CD4-positive, CD25-positive, alpha-beta regulatory T cell (primary cell): ENCODE measurements around the gene OXTR. TPM values are rescaled to one million over a fixed set of nuclear protein-coding genes. Genes with fewer than 3 reads are reported as not detected.

Source experiments
- ATAC-seq, 2 donors: fragments of 150-1000 bp; cut with Tn5 transposase; one replicate each; pipeline ENCODE4 v1.10.0; 2021; ENCODE audit warnings: low read depth in 2 of 2, moderate number of reproducible peaks in 2 of 2, moderate library complexity in 1 of 2
- DNase-seq, 3 donors: peaks; one replicate each; pipeline versions ENCODE4 v3.0.0 to v3.0.0-alpha.2; 2012 to 2022; ENCODE audit warnings: mixed read lengths in 1 of 3
- H3K27ac ChIP-seq: one replicate; pipeline ENCODE4 v1.7.0; 2013; ENCODE audit warnings: mild to moderate bottlenecking, low read length; ENCODE audit not compliant: insufficient read depth, poor library complexity, severe bottlenecking
- H3K27me3 ChIP-seq: one replicate; pipeline ENCODE4 v1.7.0; 2013; ENCODE audit warnings: low read length; ENCODE audit not compliant: control insufficient read depth, insufficient read depth
- H3K36me3 ChIP-seq: one replicate; pipeline ENCODE4 v1.7.0; 2013; ENCODE audit warnings: mild to moderate bottlenecking, low read length, moderate library complexity; ENCODE audit not compliant: control insufficient read depth, insufficient read depth
- H3K4me1 ChIP-seq: 2 replicates; pipeline ENCODE4 v1.7.0; 2013; ENCODE audit warnings: mild to moderate bottlenecking, low read length; ENCODE audit not compliant: insufficient read depth, control insufficient read depth, poor library complexity, severe bottlenecking
- H3K4me3 ChIP-seq: one replicate; pipeline ENCODE4 v1.7.0; 2013; ENCODE audit warnings: low read depth, mild to moderate bottlenecking, low read length, moderate library complexity
- H3K9me3 ChIP-seq, 2 experiments: 1 replicate in 1 of 2; 2 replicates in 1 of 2; pipeline ENCODE4 v1.7.0; 2013; ENCODE audit warnings: low read length in 2 of 2, mild to moderate bottlenecking in 1 of 2, moderate library complexity in 1 of 2; ENCODE audit not compliant: control insufficient read depth in 2 of 2
- H3K27ac Mint-ChIP-seq, 3 donors: one replicate each; pipeline ENCODE4 v1.8.0; 2020 to 2022; ENCODE audit warnings: mild to moderate bottlenecking in 3 of 3, mixed read lengths in 3 of 3, moderate library complexity in 2 of 3
- H3K27me3 Mint-ChIP-seq: one replicate; pipeline ENCODE4 v1.8.0; 2022; ENCODE audit warnings: mild to moderate bottlenecking, mixed read lengths
- H3K36me3 Mint-ChIP-seq: one replicate; pipeline ENCODE4 v1.8.0; 2020; ENCODE audit warnings: mixed read lengths
- H3K4me1 Mint-ChIP-seq, 4 donors: one replicate each; pipeline ENCODE4 v1.8.0; 2020 to 2022; ENCODE audit warnings: mixed read lengths in 4 of 4, mild to moderate bottlenecking in 1 of 4
- H3K4me3 Mint-ChIP-seq, 4 donors: one replicate each; pipeline ENCODE4 v1.8.0; 2020 to 2022; ENCODE audit warnings: mild to moderate bottlenecking in 4 of 4, mixed read lengths in 4 of 4, moderate library complexity in 3 of 4
- H3K9me3 Mint-ChIP-seq, 7 donors: one replicate each; pipeline ENCODE4 v1.8.0; 2020 to 2022; ENCODE audit warnings: mixed read lengths in 7 of 7, mild to moderate bottlenecking in 3 of 7, moderate library complexity in 2 of 7
- polyA plus RNA-seq, 4 donors: library from polyadenylated mRNA; unstranded; fragments of 300-500 nt; fragmentation: Illumina TruSeq; gene quantifications; one replicate each; pipeline ENCODE4 v1.2.3, GENCODE V29; 2021
- total RNA-seq: library from RNA; stranded (reverse); gene quantifications from one replicate; pipeline ENCODE4 v1.2.3, GENCODE V29; 2022

Gene OXTR
- total and polyA plus RNA-seq, 5 donors from 2014 or later, result 0.17 TPM; not detected in 4

DNA sequence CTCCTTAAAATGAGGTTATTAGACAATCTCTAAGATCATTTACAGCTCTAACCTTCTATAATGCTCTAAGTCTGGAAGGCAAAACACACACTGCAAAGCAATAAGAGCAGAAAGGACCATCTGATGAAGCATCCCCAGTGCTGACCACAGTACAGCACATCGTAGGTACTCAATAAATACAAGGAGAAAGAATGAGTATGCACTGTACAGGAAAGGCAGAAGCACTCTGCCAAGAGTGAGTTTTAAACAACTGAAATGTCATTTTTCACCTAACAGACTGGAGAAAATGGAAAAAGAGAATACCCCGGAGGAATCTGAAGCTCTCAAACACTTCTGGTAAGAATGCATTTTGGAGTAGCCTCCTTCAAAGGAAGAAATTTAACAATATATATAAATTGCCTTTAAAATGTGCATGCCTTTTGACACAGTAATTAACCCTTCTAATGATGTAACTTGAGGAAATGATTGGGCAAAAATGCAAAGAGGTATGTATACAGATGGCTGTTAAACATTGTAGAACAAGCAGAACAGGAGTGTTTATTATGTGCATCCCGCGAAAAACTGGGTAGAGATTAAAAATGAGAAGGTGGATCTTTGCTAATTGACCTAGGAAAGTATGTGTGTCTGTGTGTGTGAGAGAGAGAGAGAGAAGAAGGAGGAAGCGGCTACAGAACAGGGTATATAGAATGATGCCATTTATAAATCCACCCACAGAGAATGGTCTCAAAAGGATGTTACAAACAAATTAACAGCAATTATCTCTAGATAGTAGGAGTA, 8.0 kb upstream of the OXTR start:
- DNase-seq (no peak), ATAC-seq (no peak)
- Mint-ChIP-seq H3K4me3 (no peak overlapping the region), H3K27me3 (no peaks in the 10 kb centered on the region), H3K36me3 (no peaks in the 10 kb centered on the region), H3K9me3 (peaks cover 0 to 3% (median 0%) of the 10 kb centered on the region in 7 donors), H3K4me1 (no peaks in the 10 kb centered on the region), H3K27ac (no peak overlapping the region)
- H3K4me3 ChIP-seq, result no peak overlapping the region
- no peaks in the 10 kb centered on the region for H3K4me1 ChIP-seq
- H3K27me3 ChIP-seq, result peaks cover 2% of the 10 kb centered on the region
- no peaks in the 10 kb centered on the region for H3K9me3 ChIP-seq
- H3K27ac ChIP-seq, result no peak overlapping the region
- no peaks in the 10 kb centered on the region for H3K36me3 ChIP-seq

- DNase-seq, result no peak
- Mint-ChIP-seq H3K27ac (no peak overlapping the region), H3K9me3 (peaks cover 0 to 3% (median 0%) of the 10 kb centered on the region in 7 donors), H3K36me3 (no peaks in the 10 kb centered on the region), H3K27me3 (no peaks in the 10 kb centered on the region), H3K4me3 (no peak overlapping the region), H3K4me1 (no peaks in the 10 kb centered on the region)
- no peaks in the 10 kb centered on the region for H3K36me3 ChIP-seq
- no peak for ATAC-seq
- H3K4me3 ChIP-seq, result no peak overlapping the region
- no peak overlapping the region for H3K27ac ChIP-seq
- H3K9me3 ChIP-seq, result no peaks in the 10 kb centered on the region
- peaks cover 2% of the 10 kb centered on the region for H3K27me3 ChIP-seq
- H3K4me1 ChIP-seq, result no peaks in the 10 kb centered on the region
These were observed 7.0 kb upstream of the OXTR start for GRCh38 chr3:8776406-8776805.

GRCh38 chr3:8775602-8776001, 6.2 kb upstream of the OXTR start:
- Mint-ChIP-seq H3K9me3 (peaks cover 0 to 3% (median 0%) of the 10 kb centered on the region in 7 donors), H3K4me1 (no peaks in the 10 kb centered on the region), H3K4me3 (no peak overlapping the region), H3K27ac (no peak overlapping the region), H3K27me3 (no peaks in the 10 kb centered on the region), H3K36me3 (no peaks in the 10 kb centered on the region)
- H3K27me3 ChIP-seq, result peaks cover 2% of the 10 kb centered on the region
- no peak overlapping the region for H3K4me3 ChIP-seq
- no peak for ATAC-seq
- no peaks in the 10 kb centered on the region for H3K4me1 ChIP-seq
- no peak for DNase-seq
- no peaks in the 10 kb centered on the region for H3K36me3 ChIP-seq
- no peak overlapping the region for H3K27ac ChIP-seq
- no peaks in the 10 kb centered on the region for H3K9me3 ChIP-seq

GRCh38 chr3:8775181-8775580, 5.8 kb upstream of the OXTR start:
- no peak overlapping the region for H3K27ac ChIP-seq
- no peaks in the 10 kb centered on the region for H3K4me1 ChIP-seq
- no peak overlapping the region for H3K4me3 ChIP-seq
- H3K27me3 ChIP-seq, result peaks cover 6% of the 10 kb centered on the region
- Mint-ChIP-seq H3K27me3 (peaks cover 4% of the 10 kb centered on the region), H3K36me3 (no peaks in the 10 kb centered on the region), H3K9me3 (peaks cover 0 to 3% (median 0%) of the 10 kb centered on the region in 7 donors), H3K27ac (no peak overlapping the region), H3K4me3 (no peak overlapping the region), H3K4me1 (no peaks in the 10 kb centered on the region)
- DNase-seq (no peak), ATAC-seq (no peak)
- no peaks in the 10 kb centered on the region for H3K36me3 ChIP-seq
- H3K9me3 ChIP-seq, result no peaks in the 10 kb centered on the region

DNA sequence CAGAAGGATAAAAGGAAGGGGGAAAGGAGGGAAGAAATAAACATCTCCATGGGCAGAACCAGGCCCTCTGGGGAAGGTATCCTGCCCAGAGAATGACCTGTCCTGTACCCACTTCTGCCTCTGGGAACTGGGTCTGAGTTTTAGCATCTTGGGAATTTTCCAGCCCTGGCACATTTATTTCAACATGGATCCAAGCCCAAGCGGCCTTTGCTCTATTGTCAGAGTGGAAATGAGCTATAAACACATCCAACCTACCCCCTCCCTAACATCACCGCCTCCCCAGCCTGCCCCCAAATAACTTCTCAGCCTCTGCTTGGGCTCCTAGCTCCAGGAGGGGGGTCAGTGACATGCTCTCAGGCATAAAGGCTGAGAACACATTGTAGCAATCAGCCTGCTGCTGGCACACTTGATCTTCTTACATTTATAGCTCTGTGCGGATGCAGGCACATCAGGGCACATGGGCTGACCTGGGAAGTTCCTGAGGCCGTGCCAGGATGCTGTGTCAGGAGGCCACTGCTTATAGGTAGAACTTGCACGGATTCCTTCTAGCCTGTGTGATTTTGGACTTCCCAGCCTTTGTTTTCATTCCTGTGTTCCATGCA, 4.6 kb upstream of the OXTR start:
- no peaks in the 10 kb centered on the region for H3K36me3 Mint-ChIP-seq
- peaks cover 0 to 3% (median 0%) of the 10 kb centered on the region in 7 donors for H3K9me3 Mint-ChIP-seq
- Histone ChIP-seq H3K4me1 (peaks cover 6% of the 10 kb centered on the region), H3K4me3 (no peak overlapping the region), H3K27ac (no peak overlapping the region), H3K27me3 (peaks cover 6% of the 10 kb centered on the region), H3K36me3 (no peaks in the 10 kb centered on the region), H3K9me3 (no peaks in the 10 kb centered on the region)
- H3K27me3 Mint-ChIP-seq, result peaks cover 15% of the 10 kb centered on the region
- peaks cover 0 to 7% (median 1%) of the 10 kb centered on the region in 4 donors for H3K4me1 Mint-ChIP-seq
- H3K27ac Mint-ChIP-seq, result no peak overlapping the region
- DNase-seq, result no peak
- ATAC-seq, result no peak
- no peak overlapping the region for H3K4me3 Mint-ChIP-seq

- Mint-ChIP-seq H3K9me3 (no peaks in the 10 kb centered on the region), H3K27me3 (peaks cover 32% of the 10 kb centered on the region), H3K27ac (no peak overlapping the region), H3K36me3 (no peaks in the 10 kb centered on the region), H3K4me1 (peaks cover 0 to 12% (median 1%) of the 10 kb centered on the region in 4 donors), H3K4me3 (peak overlapping the region in 1 of 4 donors; percentile 48)
- H3K36me3 ChIP-seq, result no peaks in the 10 kb centered on the region
- H3K9me3 ChIP-seq, result no peaks in the 10 kb centered on the region
- peaks cover 6% of the 10 kb centered on the region for H3K27me3 ChIP-seq
- no peak overlapping the region for H3K4me3 ChIP-seq
- no peak overlapping the region for H3K27ac ChIP-seq
- ATAC-seq, result no peak
- no peak for DNase-seq
- peaks cover 17% of the 10 kb centered on the region for H3K4me1 ChIP-seq
These were observed 887 bp downstream of the OXTR start for GRCh38 chr3:8768364-8769087.

- no peak overlapping the region for H3K4me3 ChIP-seq
These were observed 1.6 kb downstream of the OXTR start for GRCh38 chr3:8767667-8768363.

More at GRCh38 chr3:8767667-8768363, 1.6 kb downstream of the OXTR start:
- Histone ChIP-seq H3K4me1 (peaks cover 17% of the 10 kb centered on the region), H3K27me3 (peaks cover 6% of the 10 kb centered on the region), H3K9me3 (no peaks in the 10 kb centered on the region), H3K27ac (no peak overlapping the region), H3K36me3 (no peaks in the 10 kb centered on the region)
- no peaks in the 10 kb centered on the region for H3K9me3 Mint-ChIP-seq
- ATAC-seq (no peak), DNase-seq (peak in 1 of 3 donors; percentile 52)
- H3K4me3 Mint-ChIP-seq, result no peak overlapping the region
- peaks cover 32% of the 10 kb centered on the region for H3K27me3 Mint-ChIP-seq
- no peaks in the 10 kb centered on the region for H3K36me3 Mint-ChIP-seq
- H3K4me1 Mint-ChIP-seq, result peaks cover 0 to 12% (median 1%) of the 10 kb centered on the region in 4 donors
- H3K27ac Mint-ChIP-seq, result peak overlapping the region in 1 of 3 donors; percentile 49
